GM18499 (cell line): ENCODE data around the gene NLRP13.

Experiments used
- ATAC-seq: cut with Tn5 transposase; IDR thresholded peaks from one replicate; pipeline ENCODE4 v1.9.1; 2021; ENCODE audit warnings: moderate number of reproducible peaks; ENCODE audit not compliant: insufficient read depth, unreplicated experiment

Gene NLRP13

GRCh38 chr19:55907286-55907685 is 24.9 kb downstream of the NLRP13 start:
- no peak for ATAC-seq

- ATAC-seq, result no peak
These were observed 29.9 kb downstream of the NLRP13 start for GRCh38 chr19:55902080-55902751.

- ATAC-seq, result no peak
These were observed 30.6 kb downstream of the NLRP13 start for GRCh38 chr19:55901369-55902079.

GRCh38 chr19:55898911-55899310 is 33.2 kb downstream of the NLRP13 start:
- no peak for ATAC-seq

GRCh38 chr19:55882626-55883025 is 49.5 kb downstream of the NLRP13 start:
- ATAC-seq, result no peak

- no peak for ATAC-seq
These were observed 54.9 kb downstream of the NLRP13 start for GRCh38 chr19:55877211-55877610.

GRCh38 chr19:55870736-55871135 is 61.4 kb downstream of the NLRP13 start:
- no peak for ATAC-seq

- no peak for ATAC-seq
These were observed 65.0 kb downstream of the NLRP13 start for GRCh38 chr19:55867101-55867500.

- ATAC-seq, result no peak
These were observed 65.6 kb downstream of the NLRP13 start for GRCh38 chr19:55866521-55866920.

GRCh38 chr19:55858969-55859368 is 73.2 kb downstream of the NLRP13 start:
- no peak for ATAC-seq

GRCh38 chr19:55858401-55858800 is 73.7 kb downstream of the NLRP13 start:
- no peak for ATAC-seq

- ATAC-seq, result no peak
These were observed 74.2 kb downstream of the NLRP13 start for GRCh38 chr19:55857974-55858373.

- ATAC-seq, result no peak
These were observed 75.0 kb downstream of the NLRP13 start for GRCh38 chr19:55857149-55857548.

- no peak for ATAC-seq
These were observed 77.0 kb downstream of the NLRP13 start for GRCh38 chr19:55855160-55855559.
